OCI-LY1 (cell line): ENCODE results near the gene PPP1R9A.

Experiments used
- H2AFZ ChIP-seq: fragments of 200-600 bp; sonication (generic), shearing (Covaris generic); 2 replicates; pipeline ENCODE4 v1.6.0; 2014; ENCODE audit warnings: antibody characterized with exemption, mild to moderate bottlenecking, low read length
- H3F3A ChIP-seq: fragments of 200-600 bp; sonication (generic), shearing (Covaris generic); 2 replicates; pipeline ENCODE4 v1.6.0; 2014; ENCODE audit warnings: mild to moderate bottlenecking, antibody characterized with exemption, low read length, moderate library complexity; ENCODE audit not compliant: insufficient read depth
- H3K27ac ChIP-seq: fragments of 200-600 bp; sonication (generic); 2 replicates; pipeline ENCODE4 v1.5.1; 2014; ENCODE audit warnings: low read length, mixed run types, mild to moderate bottlenecking, low read depth; ENCODE audit not compliant: poor library complexity, severe bottlenecking
- H3K27me3 ChIP-seq: fragments of 200-600 bp; sonication (generic); 2 replicates; pipeline ENCODE4 v1.6.0; 2014; ENCODE audit warnings: antibody characterized with exemption, mild to moderate bottlenecking, low read length, moderate library complexity; ENCODE audit not compliant: insufficient read depth
- H3K36me3 ChIP-seq: fragments of 200-600 bp; sonication (generic); 2 replicates; pipeline ENCODE4 v1.6.1; 2014; ENCODE audit warnings: mild to moderate bottlenecking, antibody characterized with exemption, low read length, moderate library complexity, mixed read lengths; ENCODE audit not compliant: insufficient read depth
- H3K4me1 ChIP-seq: fragments of 200-600 bp; sonication (generic); 2 replicates; pipeline ENCODE4 v1.5.1; 2014; ENCODE audit warnings: mild to moderate bottlenecking, low read length, moderate library complexity; ENCODE audit not compliant: insufficient read depth, severe bottlenecking
- H3K4me2 ChIP-seq: fragments of 200-600 bp; sonication (generic), shearing (Covaris generic); 2 replicates; pipeline ENCODE4 v1.6.1; 2014; ENCODE audit warnings: low read length
- H3K4me3 ChIP-seq: fragments of 200-600 bp; sonication (generic); 2 replicates; pipeline ENCODE4 v1.5.1; 2014; ENCODE audit warnings: low read length, low read depth, mild to moderate bottlenecking, mixed read lengths; ENCODE audit not compliant: poor library complexity, severe bottlenecking
- H3K79me2 ChIP-seq: fragments of 200-600 bp; shearing (Covaris generic); 2 replicates; pipeline ENCODE4 v1.6.1; 2016; ENCODE audit warnings: mixed run types, low read length, mixed read lengths; ENCODE audit not compliant: insufficient read depth
- H3K9ac ChIP-seq: fragments of 200-600 bp; sonication (generic), shearing (Covaris generic); 2 replicates; pipeline ENCODE4 v1.6.1; 2014; ENCODE audit warnings: mild to moderate bottlenecking, low read length, mixed read lengths
- H3K9me2 ChIP-seq: fragments of 200-600 bp; sonication (generic), shearing (Covaris generic); 2 replicates; pipeline ENCODE4 v1.6.1; 2014; ENCODE audit warnings: low read depth, mild to moderate bottlenecking, low read length, mixed read lengths
- H3K9me3 ChIP-seq: fragments of 200-600 bp; shearing (Covaris generic); 2 replicates; pipeline ENCODE4 v1.6.1; 2014; ENCODE audit warnings: low read length, mixed read lengths
- H4K20me1 ChIP-seq: fragments of 200-600 bp; sonication (generic), shearing (Covaris generic); 2 replicates; pipeline ENCODE4 v1.6.0; 2016; ENCODE audit warnings: mild to moderate bottlenecking, low read length; ENCODE audit not compliant: insufficient read depth
- CTCF ChIP-seq: fragments of 200-600 bp; sonication (generic), shearing (Covaris generic); IDR thresholded peaks from 2 replicates; pipeline ENCODE4 v1.5.1; 2017; ENCODE audit warnings: mild to moderate bottlenecking, antibody characterized with exemption, low read length, moderate library complexity, mixed read lengths
- EZH2 ChIP-seq: fragments of 200-600 bp; sonication (generic), shearing (Covaris generic); IDR thresholded peaks from 2 replicates; pipeline ENCODE4 v1.8.0; 2017; ENCODE audit warnings: borderline replicate concordance, mixed run types, mild to moderate bottlenecking, antibody characterized with exemption, low read length, moderate library complexity, mixed read lengths

Gene PPP1R9A

GRCh38 chr7:95250571-95250970 lies 343.2 kb downstream of the PPP1R9A start:
- no peaks in the 10 kb centered on the region for H3K4me1 ChIP-seq
- H3K9me2 ChIP-seq: no peaks in the 10 kb centered on the region
- no peaks in the 10 kb centered on the region for H3K36me3 ChIP-seq
- H3F3A ChIP-seq: no peaks in the 10 kb centered on the region
- H2AFZ ChIP-seq: no peak overlapping the region
- no peak overlapping the region for H3K27ac ChIP-seq
- H3K4me3 ChIP-seq: no peak overlapping the region
- no peaks in the 10 kb centered on the region for H3K79me2 ChIP-seq
- TF ChIP-seq EZH2 (no peak), CTCF (no peak)
- H3K9ac ChIP-seq: no peak overlapping the region
- no peaks in the 10 kb centered on the region for H4K20me1 ChIP-seq
- H3K4me2 ChIP-seq: no peak overlapping the region
- H3K9me3 ChIP-seq: no peaks in the 10 kb centered on the region
- H3K27me3 ChIP-seq: no peaks in the 10 kb centered on the region

DNA sequence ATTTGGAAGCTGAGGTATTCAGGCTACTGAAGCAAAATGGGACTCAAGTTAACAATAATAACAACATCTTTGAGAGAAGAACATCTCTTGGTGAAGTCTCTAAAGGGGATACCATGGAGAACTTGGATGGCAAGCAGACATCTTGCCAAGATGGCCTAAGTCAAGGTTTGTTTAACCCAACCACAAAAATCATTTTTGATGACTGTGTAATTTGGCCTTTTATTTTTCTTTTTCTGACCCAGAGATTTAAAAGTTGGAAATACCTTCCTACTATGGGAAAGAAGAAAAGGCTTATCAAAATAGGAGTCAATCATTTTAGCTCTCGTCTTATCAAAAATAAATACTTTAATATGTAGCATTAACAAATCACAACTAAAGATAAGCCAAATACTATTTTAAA lies 344.6 kb downstream of the PPP1R9A start:
- TF ChIP-seq CTCF: no peak
- no peak for TF ChIP-seq EZH2
- H4K20me1 ChIP-seq: no peaks in the 10 kb centered on the region
- H3K4me2 ChIP-seq: no peak overlapping the region
- no peaks in the 10 kb centered on the region for H3K27me3 ChIP-seq
- no peaks in the 10 kb centered on the region for H3K4me1 ChIP-seq
- no peak overlapping the region for H2AFZ ChIP-seq
- H3F3A ChIP-seq: no peaks in the 10 kb centered on the region
- no peaks in the 10 kb centered on the region for H3K9me3 ChIP-seq
- H3K27ac ChIP-seq: no peak overlapping the region
- H3K9me2 ChIP-seq: no peaks in the 10 kb centered on the region
- no peak overlapping the region for H3K9ac ChIP-seq
- H3K4me3 ChIP-seq: no peak overlapping the region
- no peaks in the 10 kb centered on the region for H3K36me3 ChIP-seq
- no peaks in the 10 kb centered on the region for H3K79me2 ChIP-seq

DNA sequence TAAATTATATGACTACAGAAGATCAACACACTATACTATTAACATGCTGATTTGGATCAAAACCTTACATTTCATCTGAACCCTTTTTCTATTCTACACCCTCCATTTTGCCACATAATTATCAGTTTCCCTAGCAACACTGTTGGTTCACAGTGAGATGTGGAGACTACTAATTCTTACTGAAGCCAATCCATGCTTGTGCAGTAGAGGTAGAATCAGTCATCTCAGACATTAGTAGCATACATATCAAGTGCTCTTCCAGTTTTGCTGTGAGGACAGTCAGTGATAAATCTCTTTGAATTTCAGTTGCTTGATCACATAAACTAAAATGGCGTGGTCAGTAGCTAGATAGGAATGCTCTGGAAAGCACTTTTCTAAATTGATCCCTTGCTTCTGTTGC lies 346.6 kb downstream of the PPP1R9A start:
- no peaks in the 10 kb centered on the region for H3K9me3 ChIP-seq
- no peaks in the 10 kb centered on the region for H3K27me3 ChIP-seq
- H2AFZ ChIP-seq: no peak overlapping the region
- H3K36me3 ChIP-seq: no peaks in the 10 kb centered on the region
- H3K79me2 ChIP-seq: no peaks in the 10 kb centered on the region
- no peak overlapping the region for H3K4me2 ChIP-seq
- no peak overlapping the region for H3K9ac ChIP-seq
- H3K9me2 ChIP-seq: no peaks in the 10 kb centered on the region
- no peaks in the 10 kb centered on the region for H3F3A ChIP-seq
- H3K4me1 ChIP-seq: no peaks in the 10 kb centered on the region
- no peaks in the 10 kb centered on the region for H4K20me1 ChIP-seq
- H3K4me3 ChIP-seq: no peak overlapping the region
- H3K27ac ChIP-seq: no peak overlapping the region
- no peak for TF ChIP-seq CTCF
- TF ChIP-seq EZH2: no peak
